ENCODE results near the gene GPRIN2.

GRCh38 chr10:46520381-46520780, 36.1 kb downstream of the GPRIN2 start:
- no peak for TF ChIP-seq YY1 (IDR thresholded peaks at IDR 0.05; ENCODE audit: insufficient read depth, insufficient read length)
- TF ChIP-seq SUZ12 (IDR thresholded peaks at IDR 0.05; ENCODE audit: extremely low read depth, insufficient read depth, insufficient read length): no peak

Measured in NT2/D1 (cell line).